Activated naive CD4-positive, alpha-beta T cell treated with anti-CD3 and anti-CD28 coated beads, Interleukin-2, amount 10 ng/mL, durations not matched to agents 7 days and 5 days (primary cell): Measurements from ENCODE around the gene IL11.

Experiments
- CTCF ChIA-PET: fragments of 350-600 bp; sonication (Branson Sonifier 250); formaldehyde crosslinking; loops from one replicate; lab custom pipeline; 2021; ENCODE audit warnings: antibody characterized with exemption; lab: Charles Lee
- DNase-seq: peaks from one replicate; pipeline ENCODE4 v3.0.0-alpha.2; 2020
- H3K27ac Mint-ChIP-seq: one replicate; pipeline ENCODE4 v1.8.0; 2021; ENCODE audit warnings: mild to moderate bottlenecking, moderate library complexity, mixed read lengths
- H3K27me3 Mint-ChIP-seq: one replicate; pipeline ENCODE4 v1.8.0; 2021; ENCODE audit warnings: mild to moderate bottlenecking, mixed read lengths
- H3K36me3 Mint-ChIP-seq: one replicate; pipeline ENCODE4 v1.8.0; 2021; ENCODE audit warnings: mixed read lengths
- H3K4me1 Mint-ChIP-seq: one replicate; pipeline ENCODE4 v1.8.0; 2021; ENCODE audit warnings: mixed read lengths
- H3K4me3 Mint-ChIP-seq: one replicate; pipeline ENCODE4 v1.8.0; 2021; ENCODE audit warnings: mild to moderate bottlenecking, moderate library complexity, mixed read lengths
- H3K9me3 Mint-ChIP-seq: one replicate; pipeline ENCODE4 v1.8.0; 2021; ENCODE audit warnings: mixed read lengths

IL11 gene

GRCh38 chr19:55372316-55373081 is 2.2 kb upstream of the IL11 start:
- no peaks in the 10 kb centered on the region for H3K9me3 Mint-ChIP-seq
- H3K27ac Mint-ChIP-seq = no peak overlapping the region

GRCh38 chr19:55369653-55370304 is 484 bp downstream of the IL11 start:
- peaks cover 91% of the 10 kb centered on the region for H3K27me3 Mint-ChIP-seq
- DNase-seq = peak; percentile 44
- peaks cover 9% of the 10 kb centered on the region for H3K4me1 Mint-ChIP-seq
- no peaks in the 10 kb centered on the region for H3K36me3 Mint-ChIP-seq
- CTCF ChIA-PET = no interaction called here
- no peak overlapping the region for H3K27ac Mint-ChIP-seq
- H3K9me3 Mint-ChIP-seq = no peaks in the 10 kb centered on the region
- peak overlapping the region; percentile 21 for H3K4me3 Mint-ChIP-seq

More at GRCh38 chr19:55372316-55373081, 2.2 kb upstream of the IL11 start:
- peaks cover 9% of the 10 kb centered on the region for H3K4me1 Mint-ChIP-seq
- peaks cover 96% of the 10 kb centered on the region for H3K27me3 Mint-ChIP-seq
- DNase-seq = no peak
- no peak overlapping the region for H3K4me3 Mint-ChIP-seq
- CTCF ChIA-PET = no interaction called here
- no peaks in the 10 kb centered on the region for H3K36me3 Mint-ChIP-seq

GRCh38 chr19:55368701-55369563 is 1.3 kb downstream of the IL11 start:
- Mint-ChIP-seq H3K4me1 (peaks cover 9% of the 10 kb centered on the region), H3K36me3 (no peaks in the 10 kb centered on the region), H3K27me3 (peaks cover 86% of the 10 kb centered on the region), H3K4me3 (no peak overlapping the region), H3K9me3 (no peaks in the 10 kb centered on the region), H3K27ac (no peak overlapping the region)
- DNase-seq = peak; percentile 35
- CTCF ChIA-PET = interaction anchor here (0.8 kb wide), 1 partner anchor 18 kb away, joined by 4 read pairs; no protein-coding TSS in a partner anchor

- CTCF ChIA-PET = interaction anchor here (0.8 kb wide), 1 partner anchor 17 kb away, joined by 4 read pairs; no protein-coding TSS in a partner anchor
- H3K36me3 Mint-ChIP-seq = no peaks in the 10 kb centered on the region
- H3K9me3 Mint-ChIP-seq = no peaks in the 10 kb centered on the region
- H3K27ac Mint-ChIP-seq = no peak overlapping the region
- H3K4me1 Mint-ChIP-seq = peaks cover 9% of the 10 kb centered on the region
- peaks cover 83% of the 10 kb centered on the region for H3K27me3 Mint-ChIP-seq
- no peak overlapping the region for H3K4me3 Mint-ChIP-seq
- DNase-seq = no peak
Observed at GRCh38 chr19:55368106-55368505, 2.2 kb downstream of the IL11 start.

- peaks cover 70% of the 10 kb centered on the region for H3K27me3 Mint-ChIP-seq
- H3K27ac Mint-ChIP-seq = no peak overlapping the region
- no peaks in the 10 kb centered on the region for H3K9me3 Mint-ChIP-seq
- H3K4me1 Mint-ChIP-seq = peaks cover 9% of the 10 kb centered on the region
- no peak for DNase-seq
- H3K36me3 Mint-ChIP-seq = no peaks in the 10 kb centered on the region
- no peak overlapping the region for H3K4me3 Mint-ChIP-seq
- CTCF ChIA-PET = no interaction called here
Observed at GRCh38 chr19:55366790-55367189, 3.5 kb downstream of the IL11 start.

GRCh38 chr19:55365964-55366363 is 4.3 kb downstream of the IL11 start:
- CTCF ChIA-PET = no interaction called here
- Mint-ChIP-seq H3K9me3 (no peaks in the 10 kb centered on the region), H3K4me3 (no peak overlapping the region), H3K36me3 (no peaks in the 10 kb centered on the region), H3K4me1 (peaks cover 9% of the 10 kb centered on the region), H3K27me3 (peaks cover 61% of the 10 kb centered on the region), H3K27ac (no peak overlapping the region)
- no peak for DNase-seq

- no peak for DNase-seq
- Mint-ChIP-seq H3K27me3 (peaks cover 54% of the 10 kb centered on the region), H3K27ac (no peak overlapping the region), H3K4me3 (no peak overlapping the region), H3K9me3 (no peaks in the 10 kb centered on the region), H3K4me1 (peaks cover 5% of the 10 kb centered on the region), H3K36me3 (no peaks in the 10 kb centered on the region)
- CTCF ChIA-PET = no interaction called here
Observed at GRCh38 chr19:55365245-55365644, 5.0 kb downstream of the IL11 start.

GRCh38 chr19:55362990-55363716 is 7.1 kb downstream of the IL11 start, which contains the start of gene GARIN5B:
Gene GARIN5B, minus strand, starts transcription at chr19:55363260. Its CDS starts 194 bp downstream, at chr19:55363066.
- Mint-ChIP-seq H3K27me3 (peaks cover 44% of the 10 kb centered on the region), H3K27ac (no peak within 1 kb of the TSS), H3K9me3 (no peaks in the 10 kb centered on the region), H3K36me3 (no peaks in the 10 kb centered on the region), H3K4me3 (no peak within 1 kb of the TSS), H3K4me1 (no peaks in the 10 kb centered on the region)
- DNase-seq = no peak
- CTCF ChIA-PET = no interaction called here

- CTCF ChIA-PET = no interaction called here
- H3K4me1 Mint-ChIP-seq = no peaks in the 10 kb centered on the region
- peaks cover 43% of the 10 kb centered on the region for H3K27me3 Mint-ChIP-seq
- no peaks in the 10 kb centered on the region for H3K36me3 Mint-ChIP-seq
- H3K9me3 Mint-ChIP-seq = no peaks in the 10 kb centered on the region
- no peak overlapping the region for H3K27ac Mint-ChIP-seq
- H3K4me3 Mint-ChIP-seq = no peak overlapping the region
- no peak for DNase-seq
Observed at GRCh38 chr19:55362174-55362989, 7.9 kb downstream of the IL11 start.

- Mint-ChIP-seq H3K9me3 (no peaks in the 10 kb centered on the region), H3K36me3 (no peaks in the 10 kb centered on the region), H3K27ac (no peak overlapping the region), H3K4me1 (no peaks in the 10 kb centered on the region), H3K4me3 (no peak overlapping the region), H3K27me3 (peaks cover 45% of the 10 kb centered on the region)
- no peak for DNase-seq
- CTCF ChIA-PET = no interaction called here
Observed at GRCh38 chr19:55360902-55361301, 9.4 kb downstream of the IL11 start.

GRCh38 chr19:55358943-55359908 is 11.0 kb downstream of the IL11 start:
- peaks cover 4% of the 10 kb centered on the region for H3K4me1 Mint-ChIP-seq
- H3K27ac Mint-ChIP-seq = no peak overlapping the region
- no peak for DNase-seq
- H3K27me3 Mint-ChIP-seq = peaks cover 51% of the 10 kb centered on the region
- H3K36me3 Mint-ChIP-seq = no peaks in the 10 kb centered on the region
- no peak overlapping the region for H3K4me3 Mint-ChIP-seq
- CTCF ChIA-PET = interaction anchor here (0.6 kb wide), 1 partner anchor 200 kb away, joined by 3 read pairs; no protein-coding TSS in a partner anchor
- H3K9me3 Mint-ChIP-seq = no peaks in the 10 kb centered on the region

- CTCF ChIA-PET = no interaction called here
- H3K4me3 Mint-ChIP-seq = no peak overlapping the region
- H3K9me3 Mint-ChIP-seq = no peaks in the 10 kb centered on the region
- H3K27me3 Mint-ChIP-seq = peaks cover 53% of the 10 kb centered on the region
- no peak overlapping the region for H3K27ac Mint-ChIP-seq
- no peaks in the 10 kb centered on the region for H3K36me3 Mint-ChIP-seq
- no peak for DNase-seq
- peaks cover 10% of the 10 kb centered on the region for H3K4me1 Mint-ChIP-seq
Observed at GRCh38 chr19:55358493-55358892, 11.8 kb downstream of the IL11 start.
